ENCODE measurements around the gene LYSET. TPM values are rescaled to one million over a fixed set of nuclear protein-coding genes. Genes with fewer than 3 reads are reported as not detected.
A peak's percentile ranks its signal among the peaks of the same experiment; 100 is the strongest.
"Not testable (repeated sequence)": the region's sequence is repeated elsewhere in the genome, so short reads cannot be mapped to it uniquely, and the experiment has no call there.

The LYSET gene
- total RNA-seq, 1 donor from 2014 or later: 3.3 TPM

GRCh38 chr14:93148979-93149378 is 36.1 kb upstream of the LYSET start:
- H3K4me3 ChIP-seq (ENCODE audit: low read depth, low read length): no peak overlapping the region
- no peak for DNase-seq (ENCODE audit: low read depth)
- no peak for TF ChIP-seq CTCF (conservative IDR thresholded peaks at IDR 0.05; ENCODE audit: low read depth, low read length)

- peak; percentile 35 for DNase-seq (ENCODE audit: low read depth)
- no peak for TF ChIP-seq CTCF (conservative IDR thresholded peaks at IDR 0.05; ENCODE audit: low read depth, low read length)
- no peak overlapping the region for H3K4me3 ChIP-seq (ENCODE audit: low read depth, low read length)
Measured at GRCh38 chr14:93150227-93151208, 34.6 kb upstream of the LYSET start.

- no peak for DNase-seq (ENCODE audit: low read depth)
- no peak for TF ChIP-seq CTCF (conservative IDR thresholded peaks at IDR 0.05; ENCODE audit: low read depth, low read length)
Measured at GRCh38 chr14:93153121-93153520, 32.0 kb upstream of the LYSET start.

GRCh38 chr14:93155667-93156066 is 29.4 kb upstream of the LYSET start:
- no peak for DNase-seq (ENCODE audit: low read depth)
- TF ChIP-seq CTCF (conservative IDR thresholded peaks at IDR 0.05; ENCODE audit: low read depth, low read length): no peak
- no peak overlapping the region for H3K4me3 ChIP-seq (ENCODE audit: low read depth, low read length)

More at GRCh38 chr14:93153121-93153520, 32.0 kb upstream of the LYSET start:
- H3K4me3 ChIP-seq (ENCODE audit: low read depth, low read length): no peak overlapping the region

- H3K4me3 ChIP-seq (ENCODE audit: low read depth, low read length): no peak overlapping the region
- no peak for DNase-seq (ENCODE audit: low read depth)
- TF ChIP-seq CTCF (conservative IDR thresholded peaks at IDR 0.05; ENCODE audit: low read depth, low read length): no peak
Measured at GRCh38 chr14:93156693-93157369, 28.3 kb upstream of the LYSET start.

DNA sequence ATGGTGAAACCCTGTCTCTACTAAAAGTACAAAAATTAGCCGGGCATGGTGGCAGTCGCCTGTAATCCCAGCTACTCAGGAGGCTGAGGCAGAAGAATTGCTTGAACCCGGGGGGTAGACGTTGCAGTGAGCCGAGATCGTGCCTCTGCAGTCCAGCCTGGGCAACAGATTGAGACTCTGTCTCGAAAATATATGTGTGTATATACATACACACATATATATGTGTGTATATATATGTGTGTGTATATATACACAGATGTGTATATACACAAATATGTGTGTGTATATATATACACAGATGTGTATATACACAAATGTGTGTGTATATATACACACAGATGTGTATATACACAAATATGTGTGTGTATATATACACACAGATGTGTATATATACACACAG is 26.8 kb upstream of the LYSET start:
- not testable (repeated sequence) for H3K4me3 ChIP-seq (ENCODE audit: low read depth, low read length); DNase-seq (ENCODE audit: low read depth)

DNA sequence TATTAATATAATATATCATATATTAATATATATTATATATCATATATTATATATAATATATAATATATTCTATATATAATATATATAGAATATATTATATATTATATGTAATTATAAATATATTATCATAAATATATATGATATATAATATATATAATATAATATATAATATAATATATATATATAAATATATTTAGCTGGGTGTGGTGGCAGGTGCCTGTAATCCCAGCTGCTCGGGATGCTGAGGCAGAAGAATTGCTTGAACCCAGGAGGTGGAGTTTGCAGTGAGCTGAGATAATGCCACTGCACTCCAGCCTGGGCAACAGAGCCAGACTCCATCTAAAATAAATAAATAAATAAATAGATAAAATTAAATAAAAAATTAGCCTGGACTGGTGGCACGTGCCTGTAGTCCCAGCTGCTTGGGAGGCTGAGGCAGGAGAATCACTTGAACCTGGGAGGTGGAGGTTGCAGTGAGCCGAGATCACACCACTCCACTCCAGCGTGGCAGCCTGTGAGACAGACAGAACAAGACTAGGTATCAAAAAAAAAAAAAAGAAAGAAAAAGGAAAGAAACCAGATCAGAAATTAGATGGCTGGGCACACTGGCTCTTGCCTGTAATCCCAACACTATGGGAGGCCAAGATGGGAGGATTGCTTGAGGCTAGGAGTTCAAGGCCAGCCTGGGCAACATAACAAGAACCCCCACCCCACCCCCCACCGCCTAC is 25.3 kb upstream of the LYSET start:
- not testable (repeated sequence) for DNase-seq (ENCODE audit: low read depth); H3K4me3 ChIP-seq (ENCODE audit: low read depth, low read length)

Measured in epithelial cell of proximal tubule (primary cell).